Stimulated activated CD8-positive, alpha-beta memory T cell treated with anti-CD3 and anti-CD28 coated beads, Interleukin-2, amount 100 ng/mL, for 1 hour (primary cell): ENCODE data around the gene ETNPPL.
"Not testable (repeated sequence)": the region's sequence is repeated elsewhere in the genome, so short reads cannot be mapped to it uniquely, and the experiment has no call there.

Source experiments
- DNase-seq, 2 donors: peaks; one replicate each; pipeline ENCODE4 v3.0.0-alpha.2; 2020; ENCODE audit warnings: low read depth in 2 of 2

Gene ETNPPL

DNA sequence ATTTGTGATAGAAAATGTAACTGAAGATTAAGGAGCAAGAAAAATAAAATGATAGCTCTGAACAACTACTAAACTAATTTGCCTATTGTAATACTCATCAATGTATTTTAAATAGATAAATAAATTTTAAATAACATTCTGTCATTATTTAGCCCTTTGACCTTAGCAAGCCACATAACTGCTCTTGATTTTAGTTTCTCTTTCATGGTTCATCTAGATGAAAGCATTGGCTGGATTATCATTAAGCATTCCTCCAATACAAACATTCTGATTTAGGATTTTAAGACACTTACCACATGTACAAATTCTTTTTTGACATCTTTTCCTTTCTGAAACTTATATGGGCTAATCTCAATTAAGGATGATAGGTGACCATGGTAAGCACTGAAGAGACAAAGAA, 8.5 kb downstream of the ETNPPL start:
- DNase-seq: no peak

DNA sequence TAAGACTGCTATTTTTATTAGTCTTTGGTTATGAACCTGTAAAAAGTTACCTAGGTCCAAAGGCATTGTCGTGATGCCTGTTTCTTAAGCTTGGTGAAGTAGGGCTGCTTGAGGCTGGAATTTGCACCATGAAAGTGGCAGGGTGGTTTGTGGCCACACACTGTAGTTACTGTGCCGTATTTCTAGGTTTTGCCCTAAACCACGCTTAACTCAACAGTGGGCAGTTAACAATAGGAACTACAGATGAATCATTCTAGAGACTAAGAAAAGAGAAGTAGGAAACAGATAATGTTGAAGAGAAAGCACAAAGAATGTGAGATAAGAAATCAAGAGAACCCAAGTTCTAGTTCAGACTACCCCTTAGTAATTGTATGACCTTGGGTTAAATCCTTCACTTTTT, 11.5 kb downstream of the ETNPPL start:
- no peak for DNase-seq

DNA sequence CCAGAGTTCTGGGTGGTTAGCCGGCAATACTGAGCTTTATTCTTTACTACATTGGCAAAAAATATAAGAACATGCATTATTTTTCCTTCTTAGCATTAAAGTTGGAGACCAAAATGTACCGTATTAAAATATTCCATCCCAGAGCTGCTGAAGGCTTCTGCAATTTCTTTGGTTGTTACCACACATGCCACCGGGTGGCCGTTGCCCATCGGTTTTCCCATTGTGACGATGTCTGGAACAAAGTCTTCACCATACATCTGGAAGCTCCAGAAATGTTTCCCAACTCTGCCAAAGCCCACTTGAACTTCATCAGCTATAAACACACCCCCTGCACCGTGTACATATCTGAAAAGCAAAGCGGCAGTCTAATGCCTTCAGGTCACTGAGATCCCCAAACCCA, 13.7 kb downstream of the ETNPPL start:
- DNase-seq: no peak

DNA sequence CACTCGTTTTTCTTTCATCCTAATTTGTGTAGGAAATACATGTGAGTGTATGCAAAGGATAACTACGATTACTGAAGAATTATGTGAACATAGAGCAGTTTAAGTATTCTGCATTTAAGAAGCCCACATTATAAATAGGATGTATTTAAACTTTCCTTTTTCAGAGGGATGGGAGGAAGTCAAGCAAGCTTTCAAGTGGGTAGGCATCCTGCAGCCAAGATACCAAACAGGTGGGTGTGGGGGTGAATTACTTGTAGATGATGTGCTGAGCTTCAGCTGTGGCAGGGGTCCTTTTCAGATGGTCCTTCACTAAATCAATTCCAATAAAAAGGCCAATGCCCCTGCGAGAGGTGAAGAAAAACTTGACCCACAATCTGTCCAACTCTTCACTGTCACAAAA, 16.3 kb downstream of the ETNPPL start:
- no peak for DNase-seq

DNA sequence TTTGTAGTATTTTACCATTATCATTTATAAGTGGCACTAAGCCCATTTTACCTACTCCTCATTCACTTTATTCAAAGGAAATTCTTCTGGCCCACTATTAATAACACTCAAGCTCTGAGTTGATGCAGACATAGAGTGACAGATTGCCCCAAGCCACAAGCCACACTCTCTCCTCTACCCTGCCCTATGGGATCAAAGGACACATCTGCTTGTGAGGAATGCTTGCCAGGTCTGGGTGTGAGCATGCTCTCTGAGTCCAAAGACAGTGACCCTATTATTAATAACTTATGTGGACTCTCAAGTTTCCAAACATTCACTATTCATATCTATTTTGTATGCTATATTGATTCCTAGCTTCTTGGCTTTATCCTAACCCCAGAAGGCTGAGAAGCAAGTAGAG, 18.5 kb downstream of the ETNPPL start:
- DNase-seq: no peak

DNA sequence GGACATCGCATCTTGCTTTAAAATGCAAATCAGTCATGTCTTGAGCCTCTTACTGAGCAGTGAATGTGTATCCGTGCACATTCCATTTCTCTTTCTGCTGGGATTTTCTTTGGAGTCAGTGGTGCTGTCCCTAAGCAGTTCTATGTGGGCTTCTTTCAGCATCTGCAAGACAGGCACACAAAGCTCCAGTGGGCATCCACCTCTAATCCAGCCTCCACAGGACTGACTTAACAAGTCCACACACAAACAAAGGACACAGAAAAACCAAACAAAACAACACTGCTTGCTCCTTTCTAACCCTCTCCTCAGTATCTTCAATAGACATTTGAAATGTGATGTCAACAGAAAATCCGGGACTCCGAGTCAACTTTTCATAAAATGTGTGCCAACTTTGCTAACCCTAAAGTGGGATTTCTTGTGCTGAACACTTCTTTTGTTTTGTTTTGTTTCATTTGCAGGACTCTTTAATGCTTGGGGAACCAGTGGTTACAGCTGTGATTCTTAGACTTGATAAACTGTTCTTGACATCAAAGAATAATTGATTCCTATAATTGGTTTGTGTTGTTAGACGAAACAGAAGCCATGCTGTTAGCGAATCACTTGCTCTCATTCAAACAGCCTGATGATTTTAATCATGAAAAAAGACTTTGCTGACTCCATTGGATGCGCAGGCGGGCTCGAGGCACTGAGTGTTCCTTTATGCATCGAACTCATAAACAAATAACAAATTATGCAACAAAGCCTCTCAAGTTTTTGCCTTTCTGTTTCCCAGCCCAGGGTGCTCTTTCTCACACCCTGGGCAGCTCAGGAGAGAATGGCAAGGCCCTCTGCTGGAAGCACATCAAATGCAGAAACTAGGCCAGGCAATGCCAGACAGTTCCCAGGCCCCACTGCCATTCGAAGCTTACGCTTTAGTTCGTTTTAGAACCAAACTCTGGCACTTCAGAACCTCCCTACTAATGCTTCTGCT, 20.1 kb downstream of the ETNPPL start:
- DNase-seq: no peak

DNA sequence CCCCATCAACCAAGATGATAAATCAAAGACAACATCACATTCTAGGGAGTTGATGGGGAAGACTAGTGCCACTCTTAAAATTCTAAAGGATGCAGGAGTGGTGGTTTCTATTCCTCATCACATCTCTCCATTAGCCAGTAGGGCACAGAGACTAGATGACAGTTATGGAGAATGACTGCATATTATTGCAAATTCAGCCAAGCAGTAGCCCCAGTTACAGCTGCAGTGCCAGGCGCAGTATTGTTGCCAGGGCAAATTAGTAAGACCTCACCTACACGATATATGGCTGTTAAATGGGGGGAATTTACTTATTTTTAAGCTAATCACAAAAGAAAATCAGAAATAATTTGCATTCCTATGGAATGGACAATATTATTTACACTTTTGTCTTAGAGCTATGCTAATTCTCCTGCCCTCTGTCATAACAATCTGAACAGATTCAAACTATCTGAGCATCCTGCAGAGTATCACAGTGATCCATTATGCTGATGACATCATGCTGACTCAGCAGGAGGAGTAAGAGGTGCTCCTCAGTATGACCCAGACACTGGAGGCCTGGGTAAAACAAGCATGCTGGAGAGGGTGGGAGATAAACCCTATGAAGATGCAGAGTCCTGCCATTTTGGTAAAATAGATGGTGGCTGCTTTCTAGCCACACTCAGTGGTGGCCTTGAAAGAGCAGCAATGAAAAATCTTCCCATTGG, 24.7 kb downstream of the ETNPPL start:
- no peak for DNase-seq

DNA sequence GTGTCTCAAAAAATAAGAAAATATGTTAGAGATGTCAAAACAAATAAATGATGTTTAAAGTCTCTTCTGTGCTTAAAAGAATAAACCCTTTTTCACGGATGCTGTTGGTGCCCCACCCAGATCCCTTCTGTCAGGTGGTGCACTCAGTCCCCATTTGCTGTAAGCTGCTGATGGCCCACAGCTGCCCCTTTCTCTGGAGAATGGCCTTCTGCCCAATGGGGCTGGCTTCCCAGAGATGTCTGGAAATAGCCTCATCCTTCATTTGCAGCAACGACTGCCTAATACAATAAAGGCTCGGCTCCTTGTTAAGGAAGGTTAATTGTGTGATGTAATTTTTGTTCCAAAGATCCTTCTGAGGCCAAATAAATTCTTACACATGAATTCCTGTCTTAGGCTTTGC, 31.8 kb downstream of the ETNPPL start:
- DNase-seq: no peak

DNA sequence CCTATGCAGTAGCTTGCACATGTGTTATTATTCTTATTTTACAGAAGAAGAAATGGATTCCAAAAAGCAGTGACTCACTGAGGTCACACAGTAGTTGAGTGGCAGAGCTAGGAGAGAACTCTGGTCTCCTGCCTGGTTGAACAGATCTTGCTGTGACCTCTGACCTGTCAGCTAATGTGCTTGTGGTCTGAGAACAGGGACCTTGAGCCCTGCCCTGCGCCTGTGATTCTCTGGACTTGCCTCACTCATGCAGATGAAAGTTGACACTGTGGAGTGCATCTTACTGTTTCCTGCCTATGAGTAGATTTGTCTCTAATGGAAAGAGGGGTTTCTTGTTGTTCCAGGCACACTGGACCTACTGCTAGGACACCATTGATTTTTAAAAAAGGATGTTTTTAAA, 32.3 kb downstream of the ETNPPL start:
- DNase-seq: no peak

DNA sequence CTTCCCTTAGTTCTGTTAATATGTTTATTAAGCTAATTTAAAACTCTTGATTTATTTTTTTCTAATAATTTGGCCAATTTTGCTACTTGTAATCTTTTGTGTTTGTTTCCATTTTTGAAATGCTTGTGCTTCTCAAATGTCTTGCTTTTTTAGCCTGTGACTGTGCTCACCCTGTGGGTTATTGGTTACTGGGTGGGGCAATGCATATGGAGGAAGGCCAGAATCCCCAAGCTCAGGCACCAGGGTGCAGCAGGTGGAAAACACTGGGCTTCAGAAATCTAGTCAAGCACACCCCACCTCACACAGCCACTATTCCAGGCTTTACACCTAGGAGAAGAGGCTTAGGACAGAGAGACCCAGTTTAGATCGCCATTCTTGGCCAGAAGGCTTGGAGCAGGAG, 33.1 kb downstream of the ETNPPL start:
- no peak for DNase-seq

DNA sequence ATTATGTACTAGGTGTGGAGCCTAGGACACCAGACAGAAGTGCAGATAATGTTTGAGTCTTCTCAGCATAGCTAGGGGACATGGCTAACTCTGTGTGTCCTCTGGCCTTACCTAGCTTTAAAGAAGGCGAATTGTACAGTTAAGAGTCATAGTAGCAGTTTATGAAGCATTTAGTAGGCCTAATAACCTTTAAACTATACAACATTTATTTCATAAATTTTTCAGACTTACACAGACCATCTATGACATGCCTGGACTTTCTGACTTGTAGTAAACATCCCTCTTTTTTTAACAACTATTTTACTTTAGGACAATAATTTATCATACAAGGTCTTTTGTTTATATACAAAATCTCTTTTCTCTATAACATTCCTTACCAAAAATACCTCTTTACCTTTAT, 37.4 kb downstream of the ETNPPL start:
- no peak for DNase-seq

DNA sequence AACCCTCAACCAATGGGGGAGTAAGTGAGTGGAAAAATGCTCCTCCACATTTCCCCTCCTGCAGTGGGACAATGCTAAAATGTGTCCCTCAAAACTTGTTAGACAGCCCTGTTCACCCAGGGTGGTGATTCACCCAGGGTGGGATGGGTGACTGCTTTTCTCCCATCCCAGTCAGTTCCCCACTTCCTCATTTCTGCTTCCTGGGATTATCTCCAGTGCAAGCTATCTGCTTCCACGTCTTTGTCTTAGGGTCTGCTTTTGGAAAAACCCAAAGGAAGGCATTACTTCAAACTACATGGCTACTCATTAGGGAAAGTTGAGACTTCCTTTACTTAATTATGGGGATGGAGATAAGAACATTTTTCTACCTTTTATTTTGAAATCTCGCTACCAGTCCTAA, 45.5 kb downstream of the ETNPPL start:
- DNase-seq: no peak

DNA sequence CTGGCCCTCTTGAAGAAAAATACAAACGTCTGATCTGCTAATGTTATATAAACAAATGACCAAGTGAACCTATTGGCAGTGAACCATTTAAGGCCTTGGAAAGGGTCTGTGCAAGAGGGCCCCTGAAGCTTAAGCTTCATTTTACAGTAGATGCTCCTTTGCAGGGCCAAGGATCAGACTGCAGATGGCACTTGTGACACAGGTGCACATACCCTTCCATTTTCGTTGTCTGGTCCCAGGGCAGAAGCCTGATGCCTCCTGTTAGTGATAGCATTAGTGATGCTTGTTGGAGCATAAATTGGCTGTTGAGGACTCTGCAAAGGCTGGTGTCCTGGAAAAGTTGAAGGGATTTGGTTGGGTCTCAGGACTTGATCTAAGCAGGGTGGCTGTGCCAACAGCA, 46.5 kb downstream of the ETNPPL start:
- no peak for DNase-seq

DNA sequence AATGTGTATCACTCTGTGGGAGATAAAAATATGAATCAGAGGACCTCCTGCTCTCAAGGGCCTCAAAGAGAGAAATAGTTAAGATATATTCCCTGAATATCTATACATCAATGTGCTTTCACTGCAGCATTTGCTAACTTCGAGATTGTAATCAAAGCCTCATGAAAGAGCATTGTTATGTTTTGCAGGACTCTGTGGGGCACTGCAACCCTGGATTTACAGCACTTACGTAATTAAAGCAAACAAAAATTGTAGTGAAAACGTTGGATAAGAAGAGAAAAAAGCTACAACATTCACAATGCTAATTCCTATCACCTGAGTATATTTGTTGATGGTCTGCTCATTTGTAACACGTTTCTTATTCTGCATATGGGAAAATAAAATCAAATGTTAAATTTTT, 48.0 kb downstream of the ETNPPL start:
- no peak for DNase-seq

DNA sequence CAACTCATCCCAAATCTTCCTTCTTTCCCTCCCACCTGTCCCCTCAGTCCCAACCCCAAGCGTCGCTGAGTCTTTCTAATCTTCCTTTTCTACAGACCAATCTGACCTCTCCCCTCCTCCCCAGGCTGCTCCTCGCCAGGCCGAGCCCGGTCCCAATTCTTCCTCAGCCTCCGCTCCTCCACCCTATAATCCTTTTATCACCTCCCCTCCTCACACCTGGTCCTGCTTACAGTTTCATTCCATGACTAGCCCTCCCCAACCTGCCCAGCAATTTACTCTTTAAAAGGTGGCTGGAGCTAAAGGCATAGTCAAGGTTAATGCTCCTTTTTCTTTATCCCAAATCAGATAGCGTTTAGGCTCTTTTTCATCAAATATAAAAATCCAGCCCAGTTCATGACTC, 52.3 kb downstream of the ETNPPL start:
- DNase-seq: not testable (repeated sequence)

DNA sequence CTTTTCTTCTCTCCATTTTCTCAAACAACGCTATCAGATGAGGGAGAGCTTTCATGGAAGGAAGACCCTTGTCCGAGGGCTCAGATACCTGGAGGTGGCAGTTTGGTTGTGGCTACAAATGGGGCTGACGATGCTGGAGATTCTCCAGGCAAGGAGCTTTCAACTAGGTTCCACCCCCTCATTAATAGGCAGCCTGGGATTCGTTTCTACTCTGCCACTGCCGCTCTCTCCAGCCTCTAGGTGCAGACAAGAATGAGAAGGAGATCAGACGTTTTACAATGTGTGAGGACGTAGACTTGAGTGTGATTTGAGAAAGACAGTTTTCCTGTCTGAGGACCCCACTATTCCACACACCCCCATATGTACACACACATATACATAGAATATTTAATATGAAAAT, 53.1 kb downstream of the ETNPPL start:
- no peak for DNase-seq

DNA sequence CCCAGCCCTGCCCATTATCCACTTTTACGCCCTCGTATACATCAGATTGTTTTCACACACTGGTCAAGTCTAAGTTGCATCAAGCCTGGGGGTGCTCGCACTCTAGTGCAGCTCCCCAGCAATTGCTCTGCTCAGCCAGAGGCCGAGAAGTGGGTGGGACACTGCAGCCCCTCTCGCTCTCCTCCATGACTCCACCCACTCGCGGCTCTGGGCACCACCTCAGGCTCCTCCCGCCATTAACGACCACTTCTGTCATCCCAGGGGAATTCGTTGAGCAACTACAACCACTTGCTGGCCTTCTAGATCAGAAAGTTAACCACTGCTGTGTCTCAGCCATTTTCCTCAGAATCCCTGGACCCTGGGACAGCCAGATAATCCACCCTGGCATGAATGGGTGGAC, 53.6 kb downstream of the ETNPPL start:
- DNase-seq: no peak

DNA sequence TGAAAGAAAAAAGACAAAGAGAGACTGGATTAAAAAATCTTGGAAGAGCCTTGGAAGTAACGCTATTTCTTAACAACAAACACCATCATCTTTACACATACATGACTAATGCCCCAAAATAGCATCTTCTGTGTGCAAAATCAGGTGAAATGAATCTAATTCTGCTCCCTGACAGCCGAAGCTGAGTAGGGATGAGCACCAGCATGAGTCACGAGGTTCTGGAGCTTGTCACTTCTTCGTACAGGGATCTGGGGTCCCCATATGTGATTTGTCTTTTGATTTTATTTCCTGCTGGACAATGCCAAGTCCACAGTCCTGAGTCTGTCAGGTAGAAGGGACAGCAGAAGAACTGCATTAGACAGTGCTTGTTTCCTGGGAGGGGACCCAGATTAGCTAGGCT, 56.6 kb downstream of the ETNPPL start:
- DNase-seq: no peak

DNA sequence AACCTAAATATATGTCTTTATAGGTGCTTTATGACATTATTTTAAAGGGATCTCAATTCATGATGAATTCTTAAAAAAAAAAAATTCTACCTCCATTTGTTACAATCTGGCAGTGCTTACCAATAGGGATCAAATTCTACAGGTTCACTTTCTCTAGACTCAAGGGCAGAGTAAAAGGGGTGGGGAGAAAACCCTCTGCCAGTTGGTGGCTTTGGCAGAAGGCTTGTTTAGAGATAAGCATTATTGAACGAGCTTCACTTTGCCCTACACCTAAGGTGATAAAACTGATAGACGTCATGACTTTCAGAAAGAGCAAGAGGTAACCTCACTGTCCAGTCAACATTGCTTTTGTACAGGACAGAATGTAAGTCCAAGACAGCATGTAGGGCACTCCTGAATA, 58.9 kb downstream of the ETNPPL start:
- no peak for DNase-seq

DNA sequence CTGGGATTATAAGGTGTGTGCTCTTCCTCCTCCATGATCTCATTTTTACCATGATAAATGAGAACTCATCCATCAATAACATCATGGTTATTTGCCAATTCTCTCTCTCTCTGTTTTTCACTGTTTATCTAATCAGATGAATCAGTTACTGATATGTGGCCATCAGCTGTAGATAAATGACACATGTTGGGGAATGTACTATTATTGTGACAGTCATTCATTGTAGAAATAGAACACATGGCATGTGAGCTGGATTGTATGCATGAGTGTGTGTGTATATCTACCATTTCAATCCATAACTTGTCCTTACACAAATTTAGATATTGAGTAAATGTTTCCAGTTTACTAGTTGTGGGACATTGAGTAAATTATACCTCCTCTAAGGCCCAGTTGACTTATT, 59.5 kb downstream of the ETNPPL start:
- DNase-seq: no peak

DNA sequence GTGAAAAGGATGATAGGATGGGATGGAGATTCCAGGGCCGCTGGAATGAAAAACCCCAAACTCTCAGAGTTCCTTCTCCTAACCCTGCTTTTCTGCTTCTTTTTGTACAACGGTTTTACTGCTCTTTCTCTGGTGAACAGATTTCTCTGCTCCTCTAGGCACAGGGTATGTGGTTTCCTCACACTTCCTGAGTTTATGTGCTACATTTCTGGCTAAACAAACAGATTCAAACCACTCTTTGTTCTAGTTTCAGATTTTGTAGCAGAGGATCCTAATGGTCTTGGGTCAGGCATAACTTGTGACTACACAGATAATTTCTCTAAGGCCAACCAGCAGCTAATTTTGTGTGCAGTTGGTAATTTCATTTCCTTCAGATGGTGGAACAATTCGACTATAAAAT, 59.9 kb downstream of the ETNPPL start:
- DNase-seq: no peak

DNA sequence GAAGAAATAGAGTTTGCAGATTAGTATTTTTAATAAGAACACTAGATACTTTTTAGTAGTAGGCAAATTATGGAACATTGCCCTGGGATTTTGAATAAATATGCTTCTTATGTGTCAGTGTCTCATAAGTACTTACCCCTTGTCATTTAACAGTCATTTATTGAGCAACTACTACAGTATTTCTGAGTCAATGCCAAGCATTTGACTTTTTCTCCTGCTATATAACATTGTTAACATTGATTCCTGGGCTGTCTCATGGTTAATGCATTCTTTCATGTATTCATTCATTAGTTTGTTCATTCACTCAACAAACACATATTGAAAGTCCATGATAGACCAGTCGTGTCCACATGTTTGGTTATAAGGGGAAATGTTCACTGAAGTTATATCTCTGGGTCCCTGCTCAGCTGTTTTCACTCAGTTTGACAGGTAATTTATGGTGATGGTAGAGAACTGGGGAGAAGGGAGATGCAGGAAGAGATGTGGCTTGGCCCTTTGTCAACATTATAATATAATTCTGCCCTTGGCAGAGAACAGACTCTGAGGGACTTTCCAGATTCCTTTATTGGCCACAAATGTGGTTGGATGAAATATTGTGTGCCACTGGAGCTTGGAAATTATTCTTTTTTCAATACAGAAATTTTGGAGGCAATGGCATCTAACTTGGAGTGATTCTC, 62.6 kb downstream of the ETNPPL start:
- no peak for DNase-seq

DNA sequence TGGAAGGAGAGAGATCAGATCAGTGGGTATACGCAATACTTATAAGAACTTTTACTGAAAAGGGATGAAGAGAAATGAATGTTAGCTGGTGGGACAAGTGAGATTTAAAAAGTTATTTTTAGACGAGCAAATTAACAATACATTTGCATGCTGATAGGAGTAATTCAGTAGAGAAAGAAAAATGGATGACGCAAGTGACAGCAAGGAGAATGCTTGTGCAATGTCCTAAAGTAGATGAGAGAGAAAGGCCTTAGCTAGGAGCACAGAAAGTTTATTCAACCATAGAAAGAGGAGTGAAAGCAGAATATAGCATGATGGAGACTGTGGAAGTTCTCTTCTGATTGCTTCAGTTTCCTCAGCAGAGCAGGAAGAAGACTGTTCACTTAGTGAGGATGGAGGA, 66.7 kb downstream of the ETNPPL start:
- no peak for DNase-seq
